NOMO-1 treated with dmso at 0.1 percent for 144 hours (cell line): ENCODE results near the gene IGFN1.

Experiments used
- DNase-seq: peaks from one replicate; lab custom pipeline; 2025; ENCODE audit not compliant: unreplicated experiment; lab: John Stamatoyannopoulos, UW

Gene IGFN1

DNA sequence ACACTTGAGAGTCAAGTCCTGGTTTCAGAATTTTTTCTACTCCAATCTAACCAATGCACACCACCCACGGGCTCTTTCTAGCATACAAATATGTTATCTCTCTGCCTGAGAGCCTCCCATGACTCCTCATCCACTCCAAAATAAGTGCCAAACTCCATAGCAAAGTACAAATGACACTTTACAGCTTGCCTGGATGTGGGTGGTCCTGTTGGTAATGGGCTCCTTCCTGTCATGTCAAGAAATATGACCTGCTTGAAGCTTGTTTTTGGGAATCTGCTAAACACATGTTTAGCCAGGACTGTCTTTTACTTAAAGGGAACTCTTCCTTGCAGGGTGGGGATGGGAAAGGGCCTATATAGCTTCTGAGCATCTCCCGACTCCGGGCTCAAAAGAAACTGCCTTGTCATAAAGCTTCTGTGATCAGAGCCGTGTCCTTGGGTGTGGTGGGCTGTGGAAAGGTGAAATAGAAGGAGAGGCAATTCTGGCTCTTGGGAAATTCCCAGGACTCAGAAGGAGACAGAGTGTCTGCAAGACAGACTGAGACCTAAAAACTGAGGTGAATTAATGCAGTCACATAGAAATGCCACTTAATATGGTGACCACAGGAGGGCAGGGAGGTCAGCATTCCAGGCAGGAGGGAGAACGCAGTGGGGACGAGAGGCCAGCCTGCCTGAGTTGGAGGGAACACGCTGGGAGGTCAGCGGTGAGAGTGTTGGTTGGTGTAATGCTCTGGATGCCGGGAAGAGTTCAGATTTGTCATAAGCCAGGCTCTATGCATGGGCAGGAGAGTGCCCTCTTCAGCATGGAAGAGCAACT, 6.1 kb upstream of the IGFN1 start:
- DNase-seq: no peak

DNA sequence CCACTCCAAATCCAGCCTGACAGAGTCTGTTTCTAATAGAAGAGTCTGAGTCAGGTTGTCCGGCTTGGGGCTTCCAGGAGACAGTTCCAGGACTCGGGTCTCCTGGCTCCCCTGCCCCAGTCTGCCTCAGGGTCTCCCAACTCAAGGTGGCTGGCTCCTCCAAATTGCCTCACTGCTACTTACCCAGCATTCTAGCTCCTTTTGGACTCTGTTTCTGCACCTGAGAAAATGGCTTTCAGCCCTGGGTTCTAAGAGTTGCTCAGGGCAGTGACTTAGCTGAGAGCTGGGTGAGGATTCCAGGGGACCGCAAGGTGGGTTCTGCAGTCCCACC, 5.5 kb upstream of the IGFN1 start:
- no peak for DNase-seq

- DNase-seq: no peak
Measured at GRCh38 chr1:201185527-201186128, 5.0 kb upstream of the IGFN1 start.

DNA sequence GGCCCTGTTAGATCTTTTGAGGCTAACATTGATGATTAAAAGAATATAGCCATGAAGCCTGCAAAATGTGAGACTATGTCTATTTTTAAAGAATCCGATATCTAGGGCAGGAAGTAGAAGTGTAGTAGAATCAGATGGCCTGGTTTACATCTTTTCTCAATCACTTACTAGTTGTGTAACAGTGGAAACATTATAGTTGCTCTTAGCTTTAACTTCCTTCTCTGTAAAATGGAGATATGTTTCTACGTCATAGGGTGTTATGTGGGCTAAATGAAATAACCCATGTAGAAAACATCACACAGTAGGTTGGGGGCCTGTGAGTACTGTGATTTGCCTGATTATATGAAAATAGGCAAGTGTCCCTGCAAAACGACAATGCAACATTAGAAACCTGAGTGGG, 4.4 kb upstream of the IGFN1 start:
- no peak for DNase-seq

- DNase-seq: no peak
Measured at GRCh38 chr1:201189085-201189484, 1.5 kb upstream of the IGFN1 start.

DNA sequence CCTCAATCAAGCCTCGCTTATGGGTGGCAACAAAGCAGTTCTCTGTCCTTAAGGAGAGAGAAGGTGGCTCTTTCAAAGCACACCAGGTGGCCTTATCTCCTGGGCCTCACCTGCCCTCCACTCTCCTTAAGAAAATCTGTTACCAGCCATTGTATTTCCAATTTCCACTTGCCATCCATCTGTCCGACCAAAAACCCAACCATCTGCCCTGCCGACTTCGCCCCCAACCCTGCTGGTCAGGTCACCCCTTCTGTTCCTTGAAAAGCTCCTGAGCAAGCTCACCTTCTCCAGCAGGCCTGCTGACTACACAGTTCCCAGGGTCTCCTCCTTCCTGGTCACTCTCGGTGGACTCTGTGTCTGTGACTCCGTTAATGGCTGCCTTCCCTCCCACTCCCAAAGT, 619 bp upstream of the IGFN1 start:
- no peak for DNase-seq

DNA sequence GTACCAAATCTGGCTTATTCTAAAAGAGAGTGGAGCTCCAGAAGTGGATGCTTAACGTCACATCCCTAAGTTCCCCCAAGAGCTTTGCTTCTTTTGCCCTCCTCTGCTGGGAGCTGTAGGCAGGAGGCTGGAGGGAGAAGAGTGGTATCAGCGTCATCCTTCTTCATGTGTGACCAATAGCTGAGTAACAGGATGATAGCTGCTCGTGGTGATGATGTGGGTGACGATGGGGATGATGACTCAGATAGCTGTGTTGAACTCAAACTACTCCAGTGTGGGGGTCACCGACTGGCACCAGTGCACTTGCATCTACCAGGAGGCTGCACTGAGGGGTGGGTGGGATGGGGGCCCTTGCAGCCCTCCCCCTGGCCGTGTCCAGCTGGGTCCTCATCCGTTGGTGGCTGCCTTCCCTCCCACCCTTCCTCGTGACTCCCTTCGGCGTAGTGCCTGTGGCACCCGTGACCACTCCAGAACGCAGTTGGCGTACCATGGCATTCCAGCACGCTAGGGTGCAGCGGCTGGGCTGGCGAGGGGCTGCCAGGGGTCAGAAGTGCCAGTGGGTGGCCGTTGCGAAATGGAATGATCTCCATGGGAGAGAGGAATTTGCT, 1.1 kb downstream of the IGFN1 start:
- no peak for DNase-seq

DNA sequence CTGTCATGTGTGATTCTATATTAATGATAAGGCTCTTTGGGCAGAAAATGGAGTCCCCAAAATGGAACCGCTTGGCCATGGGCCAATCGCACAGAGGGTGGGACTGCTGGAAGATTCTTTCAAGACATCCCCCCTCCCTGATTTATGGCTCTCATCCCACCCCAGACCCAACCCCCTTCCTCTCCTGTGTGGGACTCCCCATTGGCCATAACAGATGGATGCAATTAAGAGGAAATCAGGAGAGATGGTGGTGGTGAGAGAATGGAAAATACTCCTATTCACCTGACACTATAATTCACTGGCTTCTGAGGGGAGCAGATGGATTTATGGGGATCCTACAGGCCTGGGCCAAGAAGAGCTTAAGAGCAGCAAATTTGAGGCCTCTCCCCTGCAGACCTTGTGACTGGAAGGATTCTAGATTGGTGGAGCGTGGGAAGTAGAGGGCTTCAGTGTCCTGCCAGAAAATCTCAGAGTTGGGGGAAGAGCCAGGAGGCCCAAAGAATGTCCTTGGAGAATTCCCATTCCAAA, 1.7 kb downstream of the IGFN1 start:
- no peak for DNase-seq

DNA sequence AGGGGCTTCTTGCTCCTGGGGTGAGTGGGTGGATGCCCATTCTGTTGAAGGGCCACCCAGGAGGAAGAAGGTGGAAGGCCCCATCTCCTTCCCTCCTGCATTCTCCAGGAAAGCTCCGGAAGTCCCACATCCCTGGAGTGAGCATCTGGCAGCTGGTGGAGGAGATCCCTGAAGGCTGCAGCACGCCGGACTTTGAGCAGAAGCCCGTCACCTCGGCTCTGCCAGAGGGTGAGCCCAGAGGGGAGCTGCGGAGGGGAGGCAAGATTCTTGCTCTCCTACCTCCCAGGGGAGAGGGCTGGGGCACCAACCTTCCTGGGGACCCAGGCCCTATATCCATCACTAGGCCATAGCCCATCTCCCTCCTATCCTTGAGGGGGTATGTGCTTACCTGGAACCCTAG, 3.4 kb downstream of the IGFN1 start:
- DNase-seq: no peak

DNA sequence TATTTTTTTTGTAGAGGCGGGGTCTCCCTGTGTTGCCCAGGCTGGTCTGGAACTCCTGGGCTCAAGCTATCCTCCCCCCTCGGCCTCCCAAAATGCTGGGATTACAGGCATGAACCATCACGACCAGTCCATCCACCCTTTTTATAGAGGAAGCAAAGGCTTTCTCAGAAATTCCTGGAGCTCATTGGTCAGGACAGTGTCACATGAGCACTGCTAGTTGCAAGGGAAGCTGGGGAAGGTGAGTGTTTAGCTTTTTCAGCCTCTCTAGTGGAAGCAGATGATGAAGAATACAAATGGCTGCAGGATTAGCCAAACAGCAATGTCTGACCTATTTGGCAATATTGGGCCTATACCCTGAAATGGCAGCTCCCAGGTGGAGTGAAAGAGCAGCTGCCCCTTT, 8.0 kb downstream of the IGFN1 start:
- DNase-seq: no peak

GRCh38 chr1:201205036-201205435, 14.4 kb downstream of the IGFN1 start:
- DNase-seq: no peak

DNA sequence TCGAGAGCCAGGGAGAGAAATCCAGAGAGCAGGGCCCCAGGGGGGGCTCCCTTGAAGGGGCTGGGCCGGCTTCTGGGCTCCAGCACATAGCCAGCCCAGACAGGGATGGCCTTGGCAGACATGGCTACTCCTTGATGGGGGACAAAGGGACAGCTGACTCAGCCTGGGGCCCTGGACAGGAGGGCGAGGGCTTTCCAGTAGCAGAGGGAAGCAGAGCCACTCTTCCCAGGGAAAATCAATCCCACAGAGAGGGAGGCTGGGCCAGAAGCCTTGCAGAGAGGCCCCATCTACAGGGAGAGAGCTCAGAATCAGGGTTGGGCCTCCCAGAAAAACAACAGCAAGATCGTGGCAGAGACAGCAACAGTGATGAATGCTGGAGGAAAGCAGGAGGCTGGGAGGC, 15.6 kb downstream of the IGFN1 start:
- DNase-seq: no peak

GRCh38 chr1:201207046-201207445, 16.4 kb downstream of the IGFN1 start:
- DNase-seq: no peak

DNA sequence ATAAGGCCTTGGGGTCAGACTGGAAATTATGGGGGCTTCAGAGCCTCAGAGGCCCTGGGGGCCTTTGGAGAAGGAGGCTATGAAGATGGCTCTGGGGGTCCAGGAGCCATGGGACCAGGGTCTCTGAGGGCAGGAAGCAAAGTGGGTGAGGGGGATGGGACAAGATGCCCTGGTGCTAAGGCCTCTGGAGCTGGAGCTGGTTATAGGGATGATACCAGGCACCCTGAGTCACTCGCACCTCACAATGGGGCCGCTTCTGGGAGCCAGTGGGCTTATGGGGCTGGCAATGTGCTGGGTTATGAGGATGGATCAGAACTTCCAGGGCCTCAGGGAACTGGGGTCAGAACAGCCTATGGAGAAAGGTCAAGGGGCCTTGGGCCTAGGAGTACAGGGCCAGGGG, 17.6 kb downstream of the IGFN1 start:
- DNase-seq: no peak

GRCh38 chr1:201212056-201212455, 21.4 kb downstream of the IGFN1 start:
- DNase-seq: no peak

GRCh38 chr1:201212461-201213055, 21.9 kb downstream of the IGFN1 start:
- DNase-seq: no peak

DNA sequence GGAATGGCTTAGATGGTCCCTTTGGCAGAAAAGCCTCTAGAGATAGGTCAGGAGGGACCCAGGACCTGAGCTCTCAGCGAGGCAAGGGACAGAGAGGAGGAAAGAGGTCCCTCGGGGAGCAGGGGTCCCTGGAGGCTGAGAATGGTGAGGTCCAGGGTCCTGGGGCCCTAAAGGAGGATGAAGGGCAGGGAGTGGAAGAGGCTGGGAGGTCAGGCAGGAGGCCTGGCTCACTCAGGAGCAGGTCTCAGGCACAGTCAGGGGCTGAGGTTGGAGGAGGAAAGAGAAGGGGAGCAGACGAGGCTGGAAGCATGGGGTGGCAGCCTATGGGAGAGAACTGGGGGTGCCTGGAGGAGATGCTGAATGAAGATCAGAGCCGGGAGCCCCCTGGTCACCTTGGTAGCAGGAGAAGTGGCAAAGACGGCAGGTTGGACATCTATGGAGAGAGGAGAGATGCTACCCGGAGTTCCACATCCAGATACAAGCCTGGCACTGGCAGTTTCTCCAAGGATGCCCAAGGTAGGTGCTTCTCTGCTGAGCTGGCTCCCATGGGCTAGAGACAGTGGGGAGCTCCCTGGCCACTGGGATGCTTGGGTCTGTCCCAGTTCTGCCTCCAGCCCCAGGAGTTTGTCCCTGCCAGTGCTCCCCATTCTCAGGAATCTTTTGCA, 22.6 kb downstream of the IGFN1 start:
- DNase-seq: no peak

GRCh38 chr1:201213926-201214325, 23.3 kb downstream of the IGFN1 start:
- no peak for DNase-seq

DNA sequence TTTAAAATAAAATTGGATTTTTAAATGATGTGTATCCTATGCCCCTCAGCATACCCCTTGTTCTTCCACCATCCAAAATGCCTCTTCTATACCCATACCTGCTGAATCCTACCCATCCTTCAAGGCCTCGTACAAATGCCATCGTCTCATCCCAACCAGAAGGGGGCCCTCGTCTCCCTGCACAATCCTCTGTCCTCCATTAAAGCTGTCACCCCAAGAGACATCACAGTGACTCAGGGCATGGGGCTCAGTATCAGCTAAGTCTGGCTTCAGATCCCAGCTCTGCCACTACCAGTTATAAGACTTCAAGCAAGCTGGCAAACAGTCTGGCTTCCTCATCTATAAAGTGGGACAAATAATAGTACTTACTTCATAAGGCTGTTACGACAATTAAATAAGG, 23.8 kb downstream of the IGFN1 start:
- no peak for DNase-seq

DNA sequence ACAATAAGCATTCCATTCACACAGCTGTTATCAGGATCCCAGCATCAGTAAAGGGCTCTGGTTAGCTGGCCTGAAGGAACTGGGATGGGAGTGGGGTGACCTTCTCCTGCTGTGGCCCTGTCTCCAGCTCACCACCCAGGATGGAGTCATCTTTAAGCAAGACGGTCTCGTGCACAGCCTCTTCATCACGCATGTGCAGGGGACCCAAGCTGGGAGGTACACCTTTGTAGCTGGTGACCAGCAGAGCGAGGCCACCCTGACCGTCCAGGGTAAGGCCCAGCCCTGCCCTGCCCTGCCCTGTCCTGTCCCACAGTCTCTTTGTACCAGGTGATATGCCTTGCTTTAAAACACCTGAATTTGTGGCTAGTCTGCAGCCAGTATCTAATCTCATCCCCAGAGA, 24.3 kb downstream of the IGFN1 start:
- DNase-seq: no peak

DNA sequence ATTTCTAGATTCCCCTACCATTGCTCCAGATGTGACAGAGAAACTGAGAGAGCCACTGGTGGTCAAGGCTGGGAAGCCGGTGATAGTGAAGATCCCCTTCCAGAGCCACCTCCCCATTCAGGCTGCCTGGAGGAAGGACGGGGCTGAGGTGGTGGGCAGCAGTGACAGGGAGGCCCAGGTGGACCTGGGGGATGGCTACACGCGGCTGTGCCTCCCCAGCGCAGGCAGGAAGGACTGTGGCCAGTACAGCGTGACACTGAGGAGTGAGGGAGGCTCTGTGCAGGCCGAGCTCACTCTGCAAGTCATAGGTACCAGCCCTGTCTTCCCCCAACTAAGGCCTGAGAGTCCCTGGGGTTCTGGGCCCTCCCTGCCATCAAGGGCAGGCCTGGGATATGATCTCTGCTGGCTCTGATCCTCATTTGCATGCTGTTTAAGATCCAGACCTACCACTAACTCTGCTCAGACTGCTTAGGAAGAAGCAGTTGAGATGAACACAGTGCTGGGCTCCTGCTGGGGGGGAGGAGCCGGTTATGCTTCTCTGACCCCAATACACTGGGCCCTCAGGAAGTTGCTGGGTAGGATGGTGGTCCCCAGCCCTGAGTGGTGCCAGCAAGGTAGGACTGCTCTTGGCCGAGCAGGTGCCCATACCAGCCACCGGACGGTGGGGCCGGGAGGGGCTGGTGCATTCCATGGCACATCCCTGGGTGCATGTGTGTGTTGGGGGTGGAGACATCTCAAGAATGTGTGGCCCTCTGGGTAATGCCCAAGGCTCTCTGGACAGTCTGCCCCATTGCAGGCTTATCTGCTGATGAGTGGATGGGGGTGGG, 25.1 kb downstream of the IGFN1 start:
- no peak for DNase-seq
